ENCODE data around the gene SCFD2. TPM values are rescaled to one million over a fixed set of nuclear protein-coding genes. Genes with fewer than 3 reads are reported as not detected.
"Not testable (repeated sequence)": the region's sequence is repeated elsewhere in the genome, so short reads cannot be mapped to it uniquely, and the experiment has no call there.

The SCFD2 gene
- total and polyA plus RNA-seq, 4 donors: 5.2 to 28.7 (median 16.4) TPM

DNA sequence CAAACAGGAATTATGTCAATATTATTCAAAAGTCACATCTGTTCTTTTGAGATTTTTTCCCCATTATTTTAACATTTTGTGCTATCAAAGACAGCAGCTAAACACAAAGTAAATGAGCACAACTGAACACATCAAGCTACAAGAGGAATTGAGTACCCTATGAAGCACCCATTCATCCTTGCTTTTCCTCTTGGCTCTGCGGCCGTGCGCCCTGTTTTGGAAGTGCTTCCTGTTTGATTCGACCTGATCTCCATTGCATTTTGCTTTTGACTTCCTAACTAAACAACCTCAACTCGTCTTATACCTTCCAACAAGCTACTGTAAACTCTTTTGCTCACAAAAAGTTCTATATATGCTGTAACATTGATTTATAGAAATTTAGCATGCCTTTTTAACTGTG, 85.0 kb downstream of the SCFD2 start:
- no peak for TF ChIP-seq CTCF (IDR thresholded peaks at IDR 0.05; ENCODE audit: control extremely low read depth, extremely low read depth)
- H3K27me3 ChIP-seq (ENCODE audit: control insufficient read depth in 3 of 3, insufficient read depth in 3 of 3, low read length in 2 of 3): no peaks in the 10 kb centered on the region
- H3K9ac ChIP-seq (ENCODE audit: insufficient read depth in 1 of 2, low read length in 2 of 2): no peak overlapping the region
- ATAC-seq (ENCODE audit: insufficient read depth, low FRiP score): no peak
- no peaks in the 10 kb centered on the region for H3K36me3 ChIP-seq (ENCODE audit: control insufficient read depth in 4 of 4, insufficient read depth in 4 of 4, low read length in 4 of 4)
- H3K4me3 ChIP-seq: no peak overlapping the region
- H3K4me1 ChIP-seq (ENCODE audit: control insufficient read depth in 5 of 5, insufficient read depth in 5 of 5, low read length in 5 of 5): no peaks in the 10 kb centered on the region
- WGBS, 2 donors: 72 to 86% methylated on average over 5 of the region's 5 CpGs
- H3K27ac ChIP-seq (ENCODE audit: low read depth in 1 of 2, low read length in 1 of 2): no peak overlapping the region
- no peak for DNase-seq
- H3K9me3 ChIP-seq (ENCODE audit: control insufficient read depth in 4 of 4, insufficient read depth in 3 of 4, low read length in 3 of 4): no peaks in the 10 kb centered on the region

- no peak for TF ChIP-seq CTCF (IDR thresholded peaks at IDR 0.05; ENCODE audit: control extremely low read depth, extremely low read depth)
- Histone ChIP-seq H3K4me1 (ENCODE audit: control insufficient read depth in 5 of 5, insufficient read depth in 5 of 5, low read length in 5 of 5) (no peaks in the 10 kb centered on the region), H3K4me3 (no peak overlapping the region), H3K9me3 (ENCODE audit: control insufficient read depth in 4 of 4, insufficient read depth in 3 of 4, low read length in 3 of 4) (no peaks in the 10 kb centered on the region), H3K36me3 (ENCODE audit: control insufficient read depth in 4 of 4, insufficient read depth in 4 of 4, low read length in 4 of 4) (no peaks in the 10 kb centered on the region), H3K9ac (ENCODE audit: insufficient read depth in 1 of 2, low read length in 2 of 2) (no peak overlapping the region), H3K27ac (ENCODE audit: low read depth in 1 of 2, low read length in 1 of 2) (no peak overlapping the region), H3K27me3 (ENCODE audit: control insufficient read depth in 3 of 3, insufficient read depth in 3 of 3, low read length in 2 of 3) (no peaks in the 10 kb centered on the region)
- 89 to 92% methylated on average over 5 of the region's 5 CpGs for WGBS, 2 donors
- ATAC-seq (ENCODE audit: insufficient read depth, low FRiP score) (no peak), DNase-seq (no peak)
Observed at GRCh38 chr4:53274609-53275268, 91.1 kb downstream of the SCFD2 start.

GRCh38 chr4:53273726-53274125, 92.1 kb downstream of the SCFD2 start:
- no peaks in the 10 kb centered on the region for H3K36me3 ChIP-seq (ENCODE audit: control insufficient read depth in 4 of 4, insufficient read depth in 4 of 4, low read length in 4 of 4)
- H3K27ac ChIP-seq (ENCODE audit: low read depth in 1 of 2, low read length in 1 of 2): no peak overlapping the region
- H3K4me3 ChIP-seq: no peak overlapping the region
- TF ChIP-seq CTCF (IDR thresholded peaks at IDR 0.05; ENCODE audit: control extremely low read depth, extremely low read depth): no peak
- no peaks in the 10 kb centered on the region for H3K27me3 ChIP-seq (ENCODE audit: control insufficient read depth in 3 of 3, insufficient read depth in 3 of 3, low read length in 2 of 3)
- DNase-seq: no peak
- 55 to 64% methylated on average over 3 of the region's 3 CpGs for WGBS, 2 donors
- ATAC-seq (ENCODE audit: insufficient read depth, low FRiP score): no peak
- no peaks in the 10 kb centered on the region for H3K4me1 ChIP-seq (ENCODE audit: control insufficient read depth in 5 of 5, insufficient read depth in 5 of 5, low read length in 5 of 5)
- H3K9ac ChIP-seq (ENCODE audit: insufficient read depth in 1 of 2, low read length in 2 of 2): no peak overlapping the region
- H3K9me3 ChIP-seq (ENCODE audit: control insufficient read depth in 4 of 4, insufficient read depth in 3 of 4, low read length in 3 of 4): no peaks in the 10 kb centered on the region

DNA sequence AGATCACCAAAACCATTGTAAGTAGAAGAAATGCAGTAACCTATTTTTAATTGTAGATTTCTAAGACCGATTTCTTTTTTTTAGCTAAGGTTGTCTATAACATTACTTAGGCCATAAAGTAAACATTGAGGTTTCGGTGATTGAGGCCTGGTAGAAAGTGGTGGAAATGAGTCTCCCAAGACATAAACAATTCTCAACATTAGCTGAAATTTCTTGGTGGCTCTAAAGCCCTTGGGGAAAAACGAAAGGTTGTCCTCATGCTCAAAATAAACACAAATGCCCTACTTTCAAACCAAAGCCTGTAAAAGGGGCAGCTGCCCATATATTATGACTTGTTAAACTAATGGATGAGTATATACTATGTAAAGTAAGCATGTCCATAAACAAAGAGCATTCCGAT, 98.8 kb downstream of the SCFD2 start:
- no peak for TF ChIP-seq CTCF (IDR thresholded peaks at IDR 0.05; ENCODE audit: control extremely low read depth, extremely low read depth)
- no peak overlapping the region for H3K27ac ChIP-seq (ENCODE audit: low read depth in 1 of 2, low read length in 1 of 2)
- WGBS, 2 donors: 92 to 95% methylated on average over 4 of the region's 4 CpGs

GRCh38 chr4:53255986-53256385, 109.9 kb downstream of the SCFD2 start:
- H3K27me3 ChIP-seq (ENCODE audit: control insufficient read depth in 3 of 3, insufficient read depth in 3 of 3, low read length in 2 of 3); H3K4me1 ChIP-seq (ENCODE audit: control insufficient read depth in 5 of 5, insufficient read depth in 5 of 5, low read length in 5 of 5); H3K9me3 ChIP-seq (ENCODE audit: control insufficient read depth in 4 of 4, insufficient read depth in 3 of 4, low read length in 3 of 4); ATAC-seq (ENCODE audit: insufficient read depth, low FRiP score); H3K4me3 ChIP-seq; DNase-seq; H3K9ac ChIP-seq (ENCODE audit: insufficient read depth in 1 of 2, low read length in 2 of 2); H3K27ac ChIP-seq (ENCODE audit: low read depth in 1 of 2, low read length in 1 of 2); H3K36me3 ChIP-seq (ENCODE audit: control insufficient read depth in 4 of 4, insufficient read depth in 4 of 4, low read length in 4 of 4): not testable (repeated sequence)
- 94 to 98% methylated on average over 15 to 25 of the region's 31 CpGs for WGBS, 2 donors

More for the DNA sequence above, 98.8 kb downstream of the SCFD2 start:
- DNase-seq (no peak), ATAC-seq (ENCODE audit: insufficient read depth, low FRiP score) (no peak)
- no peak overlapping the region for H3K9ac ChIP-seq (ENCODE audit: insufficient read depth in 1 of 2, low read length in 2 of 2)
- no peaks in the 10 kb centered on the region for H3K27me3 ChIP-seq (ENCODE audit: control insufficient read depth in 3 of 3, insufficient read depth in 3 of 3, low read length in 2 of 3)
- H3K4me3 ChIP-seq: no peak overlapping the region
- peaks cover 0 to 7% (median 3%) of the 10 kb centered on the region in 4 donors for H3K9me3 ChIP-seq (ENCODE audit: control insufficient read depth in 4 of 4, insufficient read depth in 3 of 4, low read length in 3 of 4)
- H3K36me3 ChIP-seq (ENCODE audit: control insufficient read depth in 4 of 4, insufficient read depth in 4 of 4, low read length in 4 of 4): peaks cover 0 to 2% (median 0%) of the 10 kb centered on the region in 4 donors
- H3K4me1 ChIP-seq (ENCODE audit: control insufficient read depth in 5 of 5, insufficient read depth in 5 of 5, low read length in 5 of 5): no peaks in the 10 kb centered on the region

All from lung (tissue), 12 donors.